NOMO-1 treated with dmso at 0.1 percent for 144 hours (cell line): ENCODE results near the gene CARD11.
"Not testable (repeated sequence)": the region's sequence is repeated elsewhere in the genome, so short reads cannot be mapped to it uniquely, and the experiment has no call there.

Source experiments
- DNase-seq: peaks from one replicate; lab custom pipeline; 2025; ENCODE audit not compliant: unreplicated experiment; lab: John Stamatoyannopoulos, UW

CARD11 gene

GRCh38 chr7:3065724-3066143, 22.1 kb upstream of the CARD11 start:
- DNase-seq = peak; percentile 37

GRCh38 chr7:3064067-3064466, 20.4 kb upstream of the CARD11 start:
- DNase-seq = no peak

GRCh38 chr7:3063016-3063753, 19.5 kb upstream of the CARD11 start:
- DNase-seq = no peak

- DNase-seq = no peak
Observed at GRCh38 chr7:3057066-3057420, 13.4 kb upstream of the CARD11 start.

GRCh38 chr7:3056234-3057065, 12.8 kb upstream of the CARD11 start:
- DNase-seq = no peak

- DNase-seq = no peak
Observed at GRCh38 chr7:3055626-3056025, 12.0 kb upstream of the CARD11 start.

GRCh38 chr7:3042861-3043489, 692 bp downstream of the CARD11 start:
- no peak for DNase-seq

GRCh38 chr7:3041986-3042675, 1.5 kb downstream of the CARD11 start:
- no peak for DNase-seq

GRCh38 chr7:3039787-3040186, 3.9 kb downstream of the CARD11 start:
- DNase-seq = no peak

GRCh38 chr7:3038011-3038410, 5.7 kb downstream of the CARD11 start:
- DNase-seq = not testable (repeated sequence)

- no peak for DNase-seq
Observed at GRCh38 chr7:3037259-3037658, 6.4 kb downstream of the CARD11 start.

- DNase-seq = no peak
Observed at GRCh38 chr7:3034591-3035150, 9.0 kb downstream of the CARD11 start.

- DNase-seq = no peak
Observed at GRCh38 chr7:3033581-3033980, 10.1 kb downstream of the CARD11 start.

GRCh38 chr7:3033136-3033535, 10.5 kb downstream of the CARD11 start:
- no peak for DNase-seq

GRCh38 chr7:3032256-3032655, 11.4 kb downstream of the CARD11 start:
- DNase-seq = no peak

GRCh38 chr7:3029138-3029537, 14.5 kb downstream of the CARD11 start:
- no peak for DNase-seq

GRCh38 chr7:3028758-3029093, 14.9 kb downstream of the CARD11 start:
- no peak for DNase-seq

GRCh38 chr7:3028071-3028757, 15.5 kb downstream of the CARD11 start:
- no peak for DNase-seq

GRCh38 chr7:3027005-3027845, 16.4 kb downstream of the CARD11 start:
- no peak for DNase-seq

GRCh38 chr7:3025616-3026015, 18.1 kb downstream of the CARD11 start:
- DNase-seq = no peak
